ENCODE data around the gene NCAM1. TPM values are rescaled to one million over a fixed set of nuclear protein-coding genes. Genes with fewer than 3 reads are reported as not detected.

The NCAM1 gene
- total RNA-seq, 4 donors from 2014 or later: 94.8 to 195 (median 150) TPM

DNA sequence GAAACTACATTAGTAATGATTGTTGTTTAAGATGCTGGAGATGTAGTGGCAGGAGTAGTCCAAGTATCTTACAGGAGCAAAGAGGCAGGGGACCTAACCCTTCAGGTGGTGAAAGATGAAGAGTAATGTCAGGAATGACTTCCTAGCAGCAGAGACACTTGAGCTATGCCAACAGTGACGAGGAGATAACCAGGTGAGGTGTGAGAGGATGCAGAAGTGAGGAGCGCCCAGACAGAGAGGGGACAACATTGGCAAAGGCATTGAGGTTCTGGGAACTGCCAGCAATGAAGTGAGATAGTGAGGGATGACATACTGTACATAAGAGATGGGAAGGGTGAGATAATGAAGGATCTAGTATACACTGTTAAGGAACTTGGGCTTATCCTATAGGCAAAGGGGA is 95.8 kb downstream of the NCAM1 start:
- DNase-seq: no peak
- 81 to 95% methylated on average over 2 of the region's 2 CpGs for WGBS, 2 donors
- H3K4me3 ChIP-seq (replicated peaks in 1 of 3): no peak overlapping the region
- no peak overlapping the region for H3K27ac ChIP-seq
- intact Hi-C loops (cut with DNase I): no loop called here
- H3K9me3 ChIP-seq: no peaks in the 10 kb centered on the region
- TF ChIP-seq POLR2A (IDR thresholded peaks at IDR 0.05): no peak
- TF ChIP-seq, protein P1, sequence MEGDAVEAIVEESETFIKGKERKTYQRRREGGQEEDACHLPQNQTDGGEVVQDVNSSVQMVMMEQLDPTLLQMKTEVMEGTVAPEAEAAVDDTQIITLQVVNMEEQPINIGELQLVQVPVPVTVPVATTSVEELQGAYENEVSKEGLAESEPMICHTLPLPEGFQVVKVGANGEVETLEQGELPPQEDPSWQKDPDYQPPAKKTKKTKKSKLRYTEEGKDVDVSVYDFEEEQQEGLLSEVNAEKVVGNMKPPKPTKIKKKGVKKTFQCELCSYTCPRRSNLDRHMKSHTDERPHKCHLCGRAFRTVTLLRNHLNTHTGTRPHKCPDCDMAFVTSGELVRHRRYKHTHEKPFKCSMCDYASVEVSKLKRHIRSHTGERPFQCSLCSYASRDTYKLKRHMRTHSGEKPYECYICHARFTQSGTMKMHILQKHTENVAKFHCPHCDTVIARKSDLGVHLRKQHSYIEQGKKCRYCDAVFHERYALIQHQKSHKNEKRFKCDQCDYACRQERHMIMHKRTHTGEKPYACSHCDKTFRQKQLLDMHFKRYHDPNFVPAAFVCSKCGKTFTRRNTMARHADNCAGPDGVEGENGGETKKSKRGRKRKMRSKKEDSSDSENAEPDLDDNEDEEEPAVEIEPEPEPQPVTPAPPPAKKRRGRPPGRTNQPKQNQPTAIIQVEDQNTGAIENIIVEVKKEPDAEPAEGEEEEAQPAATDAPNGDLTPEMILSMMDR (IDR thresholded peaks at IDR 0.05): no peak
- no peaks in the 10 kb centered on the region for H3K27me3 ChIP-seq
- no peaks in the 10 kb centered on the region for H3K4me1 ChIP-seq
- H3K36me3 ChIP-seq: no peaks in the 10 kb centered on the region

DNA sequence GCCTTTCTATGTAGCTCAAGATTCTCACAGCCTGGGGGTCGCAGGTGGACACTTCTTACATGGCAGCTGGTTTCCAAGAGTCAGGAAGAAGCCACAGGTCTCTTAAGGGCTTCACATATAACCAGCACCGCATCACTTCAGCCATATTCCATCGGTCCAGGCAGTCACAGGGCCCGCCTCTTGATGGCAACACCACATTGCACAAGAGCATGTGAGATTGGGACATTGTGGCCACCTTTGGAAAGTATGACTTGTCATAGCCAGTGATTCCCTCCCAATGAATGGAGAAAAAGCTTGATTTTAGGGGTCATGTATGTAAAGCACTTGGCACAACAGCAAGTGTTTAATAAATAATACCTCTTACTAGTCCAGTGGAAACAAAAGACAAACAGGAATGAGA is 98.3 kb downstream of the NCAM1 start:
- no peaks in the 10 kb centered on the region for H3K36me3 ChIP-seq
- H3K9me3 ChIP-seq: no peaks in the 10 kb centered on the region
- H3K4me3 ChIP-seq (replicated peaks in 1 of 3): no peak overlapping the region
- H3K27me3 ChIP-seq: no peaks in the 10 kb centered on the region
- H3K4me1 ChIP-seq: no peaks in the 10 kb centered on the region
- no peak overlapping the region for H3K27ac ChIP-seq
- 80 to 98% methylated on average over 4 of the region's 4 CpGs for WGBS, 2 donors
- TF ChIP-seq POLR2A (IDR thresholded peaks at IDR 0.05): no peak
- TF ChIP-seq, protein P1 (IDR thresholded peaks at IDR 0.05): no peak
- intact Hi-C loops (cut with DNase I): no loop called here
- DNase-seq: no peak

DNA sequence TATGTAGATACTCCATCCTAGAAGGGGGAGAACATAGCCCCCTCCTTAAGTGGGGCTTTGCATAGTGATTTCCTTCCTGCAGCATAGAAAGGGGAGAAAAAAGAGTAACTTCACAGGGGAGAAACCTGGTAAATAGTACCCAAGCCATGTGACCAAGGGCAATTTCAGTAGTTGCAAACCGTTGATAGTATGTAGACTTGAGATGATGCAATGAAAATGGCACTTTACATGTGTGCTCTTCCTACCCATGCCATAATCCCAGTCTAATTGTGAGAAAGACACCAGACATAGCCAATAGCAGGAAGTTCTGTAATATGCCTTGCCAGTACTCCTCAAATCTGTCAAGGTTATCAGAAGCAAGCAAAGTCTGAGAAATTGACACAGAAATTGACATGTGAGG is 104.1 kb downstream of the NCAM1 start:
- no peak for DNase-seq
- intact Hi-C loops (cut with DNase I): no loop called here
- Histone ChIP-seq H3K4me1 (no peaks in the 10 kb centered on the region), H3K36me3 (no peaks in the 10 kb centered on the region), H3K27me3 (no peaks in the 10 kb centered on the region), H3K9me3 (no peaks in the 10 kb centered on the region), H3K27ac (no peak overlapping the region), H3K4me3 (replicated peaks in 1 of 3) (no peak overlapping the region)
- 65 to 70% methylated on average over 1 of the region's 1 CpG for WGBS, 2 donors
- TF ChIP-seq, protein P1 (IDR thresholded peaks at IDR 0.05): no peak
- TF ChIP-seq POLR2A (IDR thresholded peaks at IDR 0.05): no peak

DNA sequence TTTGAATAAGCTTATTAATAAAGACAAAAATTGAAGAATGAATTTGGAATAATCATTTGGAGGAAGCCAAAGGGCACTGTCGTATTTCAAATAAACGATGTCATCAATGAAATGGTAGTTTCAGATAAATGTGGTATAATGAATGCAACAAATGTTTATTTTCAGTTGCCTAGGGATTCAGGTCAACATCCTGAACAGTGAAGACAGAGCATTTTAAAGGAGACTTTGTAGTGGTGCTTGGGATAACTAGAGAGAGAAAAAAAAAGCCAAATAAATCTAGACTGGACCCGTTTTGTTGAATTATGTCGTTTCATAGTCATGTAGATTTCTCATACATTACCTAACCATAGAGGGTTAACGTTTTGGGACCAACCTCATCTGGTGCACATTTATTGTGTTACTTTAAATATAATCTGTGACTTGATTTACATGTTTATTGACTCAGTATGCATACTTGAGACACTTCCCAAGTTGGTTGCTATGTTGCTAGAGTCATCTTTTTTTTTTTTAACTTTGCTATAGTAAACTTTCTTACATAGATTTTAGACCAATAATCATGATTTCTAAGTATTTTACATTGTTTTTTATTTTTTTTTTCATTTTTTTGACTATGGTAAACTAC is 111.1 kb downstream of the NCAM1 start:
- Histone ChIP-seq H3K4me3 (replicated peaks in 1 of 3) (no peak overlapping the region), H3K27me3 (no peaks in the 10 kb centered on the region), H3K4me1 (no peaks in the 10 kb centered on the region), H3K36me3 (no peaks in the 10 kb centered on the region), H3K27ac (no peak overlapping the region), H3K9me3 (no peaks in the 10 kb centered on the region)
- intact Hi-C loops (cut with DNase I): no loop called here
- 81 to 82% methylated on average over 5 of the region's 5 CpGs for WGBS, 2 donors
- no peak for DNase-seq
- TF ChIP-seq, protein P1 (IDR thresholded peaks at IDR 0.05): no peak
- TF ChIP-seq POLR2A (IDR thresholded peaks at IDR 0.05): no peak

DNA sequence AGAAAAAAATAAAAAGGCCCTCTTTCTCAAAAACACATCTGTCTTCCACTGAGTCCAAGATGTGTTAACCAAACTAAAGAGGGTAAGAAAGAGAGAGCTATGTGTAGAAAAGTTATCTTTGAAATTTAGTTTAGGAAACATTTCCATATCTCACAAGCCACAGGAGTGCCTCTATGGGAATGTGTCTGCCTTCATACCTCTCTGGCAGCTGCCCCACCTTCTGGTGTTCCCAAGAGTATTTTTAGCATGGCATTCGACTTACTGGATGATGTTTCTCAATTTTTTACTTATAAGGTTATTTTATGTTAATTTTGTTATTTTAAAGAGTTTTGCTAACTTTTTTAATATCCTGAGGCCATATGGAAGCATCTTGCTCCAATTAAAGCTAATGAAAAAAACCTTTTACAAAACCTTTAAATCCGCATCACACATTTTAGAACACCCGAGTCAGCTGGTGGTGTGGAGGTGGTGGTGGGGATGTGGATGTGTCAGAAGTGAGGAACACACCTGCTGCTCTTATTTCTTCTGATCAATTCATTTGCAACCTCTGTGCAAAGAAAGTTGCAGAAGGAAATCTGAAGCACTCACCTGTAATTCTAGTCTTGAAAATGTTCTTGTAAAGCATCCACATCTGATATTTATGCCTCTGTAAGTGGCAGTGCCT is 112.2 kb downstream of the NCAM1 start:
- Histone ChIP-seq H3K36me3 (no peaks in the 10 kb centered on the region), H3K4me3 (replicated peaks in 1 of 3) (no peak overlapping the region), H3K9me3 (no peaks in the 10 kb centered on the region), H3K27me3 (no peaks in the 10 kb centered on the region), H3K4me1 (no peaks in the 10 kb centered on the region), H3K27ac (no peak overlapping the region)
- WGBS, 2 donors: 87 to 88% methylated on average over 3 of the region's 3 CpGs
- no peak for TF ChIP-seq POLR2A (IDR thresholded peaks at IDR 0.05)
- TF ChIP-seq, protein P1 (IDR thresholded peaks at IDR 0.05): no peak
- no peak for DNase-seq
- intact Hi-C loops (cut with DNase I): no loop called here

All from thyroid gland (tissue), 4 donors.